Suprapubic skin (tissue), 4 donors: Measurements from ENCODE around the gene MYL10. TPM values are rescaled to one million over a fixed set of nuclear protein-coding genes. Genes with fewer than 3 reads are reported as not detected.

Experiments used
- DNase-seq, 2 donors: peaks; one replicate each; pipeline ENCODE4 v3.0.0-alpha.2; 2019; ENCODE audit warnings: low spot score in 2 of 2
- H3K27ac ChIP-seq: fragments of 200-600 bp; sonication (generic); one replicate; pipeline ENCODE4 v1.5.1; 2019
- H3K27me3 ChIP-seq: fragments of 200-600 bp; sonication (generic); one replicate; pipeline ENCODE4 v1.5.1; 2019
- H3K36me3 ChIP-seq: fragments of 200-600 bp; sonication (generic); one replicate; pipeline ENCODE4 v1.5.1; 2019
- H3K4me1 ChIP-seq: fragments of 200-600 bp; sonication (generic); one replicate; pipeline ENCODE4 v1.5.1; 2019
- H3K4me3 ChIP-seq: fragments of 200-600 bp; sonication (generic); one replicate; pipeline ENCODE4 v1.5.1; 2019; ENCODE audit warnings: mild to moderate bottlenecking
- H3K9me3 ChIP-seq: fragments of 200-600 bp; sonication (generic); one replicate; pipeline ENCODE4 v1.5.1; 2019
- CTCF ChIP-seq, 2 donors: fragments of 200-600 bp in 1 of 2; fragments of 450-650 bp in 1 of 2; sonication (generic) in 1 of 2; IDR thresholded peaks; one replicate each; pipeline ENCODE4 v1.5.1; 2016 to 2019; ENCODE audit warnings: antibody characterized with exemption in 2 of 2, mild to moderate bottlenecking in 1 of 2, moderate library complexity in 1 of 2
- EP300 ChIP-seq: sonication (generic); formaldehyde crosslinking; IDR thresholded peaks from one replicate; pipeline ENCODE4 v1.6.1; 2017; ENCODE audit warnings: antibody characterized with exemption
- POLR2A ChIP-seq, 2 donors: fragments of 450-650 bp; IDR thresholded peaks; one replicate each; pipeline ENCODE4 v1.6.1; 2017; ENCODE audit warnings: antibody characterized with exemption in 2 of 2, mild to moderate bottlenecking in 2 of 2, moderate library complexity in 2 of 2
- POLR2AphosphoS5 ChIP-seq, 3 donors: sonication (generic); formaldehyde crosslinking; IDR thresholded peaks; one replicate each; pipeline ENCODE4 v1.6.1; 2017; ENCODE audit warnings: antibody characterized with exemption in 3 of 3
- WGBS: methylation state at CpG from one replicate; pipeline ENCODE4 v1.1.5; 2018; 5-methylcytosine and 5-hydroxymethylcytosine counted together
- total RNA-seq, 4 donors: library from RNA; depleted of rRNA; stranded (reverse); fragments of >200 nt; gene quantifications; one replicate each; pipeline ENCODE4 v1.1.0, GENCODE V29; 2016

Gene MYL10
- total RNA-seq, 4 donors from 2014 or later: not detected

GRCh38 chr7:101602082-101602481 lies 27.0 kb downstream of the MYL10 start:
- no peak for DNase-seq
- 54% methylated on average over 12 of the region's 12 CpGs for WGBS
- TF ChIP-seq POLR2A (IDR thresholded peaks at IDR 0.05): no peak
- Histone ChIP-seq H3K36me3 (no peaks in the 10 kb centered on the region), H3K4me1 (peaks cover 16% of the 10 kb centered on the region), H3K4me3 (no peak overlapping the region), H3K27me3 (peaks cover 29% of the 10 kb centered on the region), H3K9me3 (no peaks in the 10 kb centered on the region), H3K27ac (no peak overlapping the region)

GRCh38 chr7:101599787-101600186 lies 29.3 kb downstream of the MYL10 start:
- no peak for TF ChIP-seq CTCF (IDR thresholded peaks at IDR 0.05)
- TF ChIP-seq POLR2AphosphoS5 (IDR thresholded peaks at IDR 0.05): no peak
- no peak for TF ChIP-seq POLR2A (IDR thresholded peaks at IDR 0.05)
- TF ChIP-seq EP300: no peak
- no peak overlapping the region for H3K4me3 ChIP-seq
- H3K27me3 ChIP-seq: peaks cover 44% of the 10 kb centered on the region
- H3K27ac ChIP-seq: no peak overlapping the region
- DNase-seq: no peak
- WGBS: 95% methylated on average over 3 of the region's 3 CpGs
- H3K36me3 ChIP-seq: no peaks in the 10 kb centered on the region
- peaks cover 16% of the 10 kb centered on the region for H3K4me1 ChIP-seq
- H3K9me3 ChIP-seq: no peaks in the 10 kb centered on the region

GRCh38 chr7:101598986-101599771 lies 29.9 kb downstream of the MYL10 start:
- Histone ChIP-seq H3K4me3 (no peak overlapping the region), H3K36me3 (no peaks in the 10 kb centered on the region), H3K27me3 (peaks cover 50% of the 10 kb centered on the region), H3K27ac (no peak overlapping the region), H3K9me3 (no peaks in the 10 kb centered on the region), H3K4me1 (peaks cover 16% of the 10 kb centered on the region)
- WGBS: 82% methylated on average over 11 of the region's 16 CpGs
- DNase-seq: no peak
- TF ChIP-seq POLR2AphosphoS5 (IDR thresholded peaks at IDR 0.05) (no peak), POLR2A (IDR thresholded peaks at IDR 0.05) (no peak), CTCF (IDR thresholded peaks at IDR 0.05) (no peak), EP300 (no peak)

GRCh38 chr7:101598422-101598985 lies 30.6 kb downstream of the MYL10 start:
- TF ChIP-seq CTCF (IDR thresholded peaks at IDR 0.05): no peak
- TF ChIP-seq POLR2A (IDR thresholded peaks at IDR 0.05): no peak
- no peak for TF ChIP-seq POLR2AphosphoS5 (IDR thresholded peaks at IDR 0.05)
- TF ChIP-seq EP300: no peak
- H3K9me3 ChIP-seq: no peaks in the 10 kb centered on the region
- peaks cover 16% of the 10 kb centered on the region for H3K4me1 ChIP-seq
- WGBS: 93% methylated on average over 13 of the region's 18 CpGs
- no peak overlapping the region for H3K27ac ChIP-seq
- H3K4me3 ChIP-seq: no peak overlapping the region
- no peak for DNase-seq
- H3K27me3 ChIP-seq: peaks cover 56% of the 10 kb centered on the region
- no peaks in the 10 kb centered on the region for H3K36me3 ChIP-seq

- peaks cover 60% of the 10 kb centered on the region for H3K27me3 ChIP-seq
- DNase-seq: no peak
- 72% methylated on average over 5 of the region's 6 CpGs for WGBS
- no peak for TF ChIP-seq CTCF (IDR thresholded peaks at IDR 0.05)
- TF ChIP-seq POLR2AphosphoS5 (IDR thresholded peaks at IDR 0.05): no peak
- no peak for TF ChIP-seq EP300
- no peak for TF ChIP-seq POLR2A (IDR thresholded peaks at IDR 0.05)
- no peaks in the 10 kb centered on the region for H3K9me3 ChIP-seq
- H3K4me3 ChIP-seq: no peak overlapping the region
- no peaks in the 10 kb centered on the region for H3K36me3 ChIP-seq
- no peak overlapping the region for H3K27ac ChIP-seq
- H3K4me1 ChIP-seq: peaks cover 16% of the 10 kb centered on the region
Observed at GRCh38 chr7:101597941-101598340, 31.2 kb downstream of the MYL10 start.
